AG09309 (cell line): ENCODE measurements around the gene TNIP1.
A peak's percentile ranks its signal among the peaks of the same experiment; 100 is the strongest.

Source experiments
- DNase-seq: peaks from one replicate; pipeline ENCODE4 v3.0.0-alpha.2; 2010; ENCODE audit warnings: low read depth
- H3K4me3 ChIP-seq: 2 replicates; pipeline ENCODE4 v1.5.1; 2011; ENCODE audit warnings: mild to moderate bottlenecking, low read depth, low read length, moderate library complexity; ENCODE audit not compliant: control insufficient read depth
- TF ChIP-seq, protein P1 (sequence below): IDR thresholded peaks from 2 replicates; pipeline ENCODE4 v1.5.1; 2011; ENCODE audit warnings: mild to moderate bottlenecking, low read depth, low read length, inconsistent platforms; ENCODE audit not compliant: insufficient read depth, control insufficient read depth; ENCODE audit errors: missing control alignments

The TNIP1 gene

DNA sequence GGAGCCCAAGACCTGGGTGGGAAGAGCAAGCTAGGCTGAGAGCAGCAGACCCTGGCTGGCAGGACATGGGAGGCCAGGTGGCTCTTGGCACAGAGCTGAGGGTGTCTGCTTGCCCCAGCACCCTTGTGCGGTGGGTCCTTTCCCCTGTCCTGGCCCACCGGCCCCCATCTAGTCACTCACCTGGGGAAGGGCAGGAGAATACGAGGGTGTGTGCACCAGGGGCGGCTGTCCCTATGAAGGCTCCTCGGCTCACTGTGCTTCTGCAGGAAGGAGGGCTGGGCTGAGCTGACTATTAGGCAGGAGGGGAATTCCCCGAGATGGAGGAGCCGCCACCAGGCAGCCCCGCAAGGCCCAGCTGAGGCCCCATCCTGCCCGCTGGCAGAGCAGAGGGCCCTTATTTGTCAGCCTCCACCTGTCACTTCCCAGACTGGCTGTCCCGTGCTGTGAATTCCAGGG lies 6.1 kb upstream of the TNIP1 start:
- DNase-seq: no peak
- TF ChIP-seq, protein P1, sequence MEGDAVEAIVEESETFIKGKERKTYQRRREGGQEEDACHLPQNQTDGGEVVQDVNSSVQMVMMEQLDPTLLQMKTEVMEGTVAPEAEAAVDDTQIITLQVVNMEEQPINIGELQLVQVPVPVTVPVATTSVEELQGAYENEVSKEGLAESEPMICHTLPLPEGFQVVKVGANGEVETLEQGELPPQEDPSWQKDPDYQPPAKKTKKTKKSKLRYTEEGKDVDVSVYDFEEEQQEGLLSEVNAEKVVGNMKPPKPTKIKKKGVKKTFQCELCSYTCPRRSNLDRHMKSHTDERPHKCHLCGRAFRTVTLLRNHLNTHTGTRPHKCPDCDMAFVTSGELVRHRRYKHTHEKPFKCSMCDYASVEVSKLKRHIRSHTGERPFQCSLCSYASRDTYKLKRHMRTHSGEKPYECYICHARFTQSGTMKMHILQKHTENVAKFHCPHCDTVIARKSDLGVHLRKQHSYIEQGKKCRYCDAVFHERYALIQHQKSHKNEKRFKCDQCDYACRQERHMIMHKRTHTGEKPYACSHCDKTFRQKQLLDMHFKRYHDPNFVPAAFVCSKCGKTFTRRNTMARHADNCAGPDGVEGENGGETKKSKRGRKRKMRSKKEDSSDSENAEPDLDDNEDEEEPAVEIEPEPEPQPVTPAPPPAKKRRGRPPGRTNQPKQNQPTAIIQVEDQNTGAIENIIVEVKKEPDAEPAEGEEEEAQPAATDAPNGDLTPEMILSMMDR: no peak
- H3K4me3 ChIP-seq: no peak overlapping the region

DNA sequence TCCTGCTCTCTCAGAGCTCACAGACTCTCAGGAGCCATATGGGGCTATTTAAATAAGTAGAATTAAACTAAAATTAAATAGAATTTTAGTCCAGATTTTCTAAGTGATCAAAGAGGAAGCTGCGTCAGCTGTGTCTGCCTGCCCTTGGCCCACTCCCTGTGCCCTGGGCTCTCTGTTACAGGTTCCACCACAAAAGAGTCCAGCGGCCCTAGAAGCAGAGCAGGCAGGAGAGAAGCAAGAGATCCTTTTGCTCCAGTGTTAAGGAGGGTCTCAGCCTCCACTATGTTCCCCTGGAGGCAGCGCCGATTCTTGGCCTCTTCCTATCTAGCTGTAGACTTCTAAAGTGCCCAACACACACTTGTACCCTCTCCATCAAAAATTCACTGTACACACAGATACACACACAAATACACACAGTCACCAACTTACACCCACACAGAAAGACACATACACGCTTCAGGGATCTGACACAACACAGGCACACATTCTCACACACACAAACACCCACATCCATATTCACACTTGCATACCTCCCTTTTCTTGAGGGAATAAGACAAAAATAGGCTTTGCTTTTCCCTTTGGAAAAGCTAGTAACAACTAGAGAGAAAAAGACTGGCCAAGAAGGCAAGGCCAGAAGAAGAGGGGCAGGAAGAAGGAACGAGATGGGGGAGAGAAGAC lies 5.5 kb upstream of the TNIP1 start:
- no peak for DNase-seq
- no peak overlapping the region for H3K4me3 ChIP-seq
- TF ChIP-seq, protein P1: no peak

DNA sequence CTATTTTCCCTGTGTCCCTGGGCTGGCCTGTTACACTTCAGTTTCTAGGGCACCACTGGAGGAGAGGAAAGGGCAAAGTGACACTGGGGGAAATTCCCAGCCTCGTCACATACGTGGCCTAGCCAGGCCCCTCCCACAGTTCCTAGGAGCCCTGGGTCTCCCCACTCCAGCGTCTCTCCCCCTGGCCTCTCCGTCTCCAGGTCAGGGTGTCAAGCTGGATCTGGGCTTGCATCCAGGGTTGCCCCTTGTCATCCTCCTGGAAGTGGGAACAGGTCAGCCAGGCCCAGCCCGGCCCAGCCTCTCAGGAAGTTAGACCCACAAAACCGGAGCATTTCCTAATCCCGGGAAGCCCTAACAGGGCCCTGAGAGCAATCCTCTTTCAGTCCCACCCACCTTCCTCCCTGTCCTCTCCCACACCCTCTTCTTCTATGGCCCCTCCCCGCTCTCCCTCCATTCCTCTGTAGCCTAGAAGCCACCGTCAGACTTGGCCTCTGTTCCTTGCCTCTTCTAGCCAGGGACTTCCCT lies 4.7 kb upstream of the TNIP1 start:
- no peak for DNase-seq
- TF ChIP-seq, protein P1: no peak
- no peak overlapping the region for H3K4me3 ChIP-seq

DNA sequence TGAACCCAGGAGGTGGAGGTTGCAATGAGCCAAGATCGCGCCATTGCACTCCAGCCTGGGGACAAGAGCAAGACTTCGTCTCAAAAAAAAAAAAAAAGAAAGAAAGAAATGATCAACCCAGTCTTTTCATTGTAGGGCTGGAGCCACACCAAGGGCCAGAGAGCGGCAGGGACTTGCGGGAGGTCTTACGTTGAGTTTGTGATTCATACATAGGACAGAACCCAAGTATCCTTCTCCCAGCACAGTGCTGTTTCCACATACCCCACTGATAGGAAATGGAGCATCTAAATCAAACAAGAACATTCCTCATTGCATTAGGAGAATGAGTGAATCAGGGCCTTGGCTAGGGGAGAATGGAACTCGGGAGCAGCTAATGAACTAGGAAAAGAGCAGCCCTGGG lies 3.5 kb upstream of the TNIP1 start:
- H3K4me3 ChIP-seq: no peak overlapping the region
- TF ChIP-seq, protein P1: no peak
- peak; percentile 43 for DNase-seq

DNA sequence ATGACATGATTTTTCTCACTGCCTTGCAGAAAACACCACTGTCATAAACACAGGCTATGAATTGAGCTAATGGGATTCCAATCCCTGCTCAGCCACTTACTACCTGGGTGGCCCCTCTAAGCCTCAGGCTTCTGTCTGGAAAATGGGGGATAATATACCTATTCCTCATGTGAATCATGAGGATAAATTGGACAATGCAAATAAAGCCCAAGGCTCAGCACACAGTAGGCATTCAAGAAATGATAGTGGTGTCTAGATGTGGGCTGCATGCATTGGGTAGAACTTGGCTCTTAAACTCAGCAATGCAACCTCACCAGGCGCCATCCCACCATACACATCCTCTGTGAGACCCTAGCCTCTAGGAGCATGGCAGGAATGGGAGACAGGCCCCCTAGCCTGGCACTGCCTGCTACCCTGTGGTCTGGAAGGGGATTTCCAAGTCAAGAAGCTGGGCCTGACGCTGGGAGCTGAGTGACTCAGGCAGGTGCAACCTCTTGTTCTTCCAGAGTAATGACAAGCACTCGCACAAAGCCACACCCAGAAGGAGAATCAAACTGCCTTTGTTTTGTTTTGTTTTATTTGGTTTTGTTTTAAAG lies 2.3 kb upstream of the TNIP1 start:
- TF ChIP-seq, protein P1: no peak
- no peak overlapping the region for H3K4me3 ChIP-seq
- DNase-seq: no peak

DNA sequence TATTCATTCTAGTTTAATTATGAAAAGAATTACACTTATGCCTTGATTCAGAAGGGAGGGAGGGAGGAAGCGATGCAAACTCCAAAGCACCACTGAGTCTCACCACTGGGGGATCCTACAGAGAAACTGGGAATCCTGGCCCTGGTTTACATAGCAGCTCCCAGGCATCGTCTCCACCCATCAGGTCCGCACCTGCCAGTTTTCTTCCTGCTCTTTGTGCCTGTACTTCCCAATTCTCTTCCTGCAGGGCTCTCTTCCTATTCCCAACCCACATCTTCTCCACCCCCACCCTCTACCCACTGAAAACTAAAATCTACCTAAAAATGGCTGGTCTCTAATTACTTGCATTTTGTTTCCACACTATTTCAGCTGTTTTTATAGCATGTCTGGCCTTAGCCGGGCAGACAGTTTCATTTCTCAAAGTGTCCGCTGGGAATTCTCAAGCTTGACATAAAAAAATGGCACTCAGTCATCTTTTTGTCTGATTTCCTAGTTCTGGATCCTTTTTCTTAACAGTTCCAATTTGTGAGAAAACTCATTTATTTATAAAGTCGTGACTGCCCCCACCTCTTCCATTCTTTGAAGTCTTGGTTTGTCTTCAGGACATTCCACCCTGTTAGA lies 1.6 kb upstream of the TNIP1 start:
- no peak overlapping the region for H3K4me3 ChIP-seq
- no peak for DNase-seq
- TF ChIP-seq, protein P1: peak; percentile 14
